CD4-positive, alpha-beta T cell treated with Interleukin-15 for 4 hours (primary cell): Measurements from ENCODE around the gene FBXL7.

ENCODE experiments used
- DNase-seq: peaks from one replicate; pipeline ENCODE4 v3.0.0-alpha.2; 2020; ENCODE audit warnings: low spot score

FBXL7 gene

GRCh38 chr5:15545082-15545481 lies 45.1 kb downstream of the FBXL7 start:
- DNase-seq, result no peak

DNA sequence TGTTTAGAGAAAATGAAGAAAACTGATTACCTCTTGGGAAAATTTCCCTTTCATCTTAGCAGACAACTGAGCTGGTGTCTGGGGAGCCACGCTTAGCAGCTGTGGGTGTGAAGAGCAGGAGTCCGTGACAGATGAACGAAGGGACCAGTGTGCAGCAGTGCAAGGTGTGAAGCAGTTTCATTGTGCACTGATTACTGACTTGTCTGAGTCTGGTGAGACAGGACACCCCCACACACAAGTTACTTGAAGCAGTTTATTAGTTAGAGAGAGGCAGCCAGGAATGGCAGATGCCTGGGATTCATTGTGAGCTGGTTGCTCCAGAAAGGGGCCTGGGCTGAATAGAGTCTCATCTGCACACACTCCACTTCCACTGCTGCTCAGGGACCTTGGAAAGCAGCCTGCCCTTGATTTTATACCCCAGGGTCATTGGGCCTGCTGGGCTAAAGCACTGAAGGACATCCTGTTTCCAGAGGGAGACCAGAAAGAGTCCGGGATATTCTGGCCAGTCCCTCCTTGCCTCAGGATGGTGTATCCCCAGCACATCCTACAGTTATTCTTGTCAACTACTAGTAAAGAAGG lies 47.4 kb downstream of the FBXL7 start:
- no peak for DNase-seq

DNA sequence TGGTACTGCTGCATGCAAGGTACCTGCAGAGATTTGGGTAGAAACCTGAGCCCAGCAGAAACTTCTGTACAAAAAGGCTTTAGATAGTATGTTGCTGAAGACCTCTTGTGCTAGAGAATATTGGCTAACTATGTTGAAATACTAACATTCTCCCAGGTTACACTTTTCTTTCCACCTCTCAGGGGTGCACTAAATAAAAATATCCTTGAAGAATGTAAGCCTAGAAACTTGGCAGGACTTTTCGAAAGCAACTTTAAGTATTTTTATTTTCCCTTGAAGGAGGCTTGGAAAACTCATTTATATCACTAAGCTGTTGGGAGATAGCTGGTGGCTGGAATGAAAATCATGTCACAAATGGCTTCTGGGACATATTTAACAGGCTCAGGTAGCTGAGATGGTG lies 50.0 kb downstream of the FBXL7 start:
- no peak for DNase-seq

GRCh38 chr5:15550502-15551112 lies 50.6 kb downstream of the FBXL7 start:
- DNase-seq, result no peak

DNA sequence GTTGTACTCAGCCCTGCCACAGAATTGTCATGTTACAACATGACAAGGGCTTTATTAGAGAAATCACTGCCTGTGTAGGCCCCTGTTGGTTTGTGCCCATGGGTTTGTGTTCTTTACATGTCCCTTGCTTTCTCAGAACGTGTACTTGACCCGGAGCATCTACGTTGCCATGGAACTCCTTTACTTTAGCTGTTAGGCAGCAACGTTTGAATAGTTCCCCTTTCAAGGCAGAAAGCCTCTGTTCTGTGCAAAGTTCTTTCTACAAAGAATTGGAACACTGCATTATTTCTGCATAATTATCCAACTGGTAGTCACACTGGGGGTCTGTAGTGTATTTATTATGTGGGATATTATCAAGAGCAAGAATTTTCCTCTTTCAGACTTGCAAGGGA lies 51.1 kb downstream of the FBXL7 start:
- DNase-seq, result no peak

GRCh38 chr5:15554542-15554941 lies 54.6 kb downstream of the FBXL7 start:
- no peak for DNase-seq

GRCh38 chr5:15555176-15555575 lies 55.2 kb downstream of the FBXL7 start:
- DNase-seq, result no peak

DNA sequence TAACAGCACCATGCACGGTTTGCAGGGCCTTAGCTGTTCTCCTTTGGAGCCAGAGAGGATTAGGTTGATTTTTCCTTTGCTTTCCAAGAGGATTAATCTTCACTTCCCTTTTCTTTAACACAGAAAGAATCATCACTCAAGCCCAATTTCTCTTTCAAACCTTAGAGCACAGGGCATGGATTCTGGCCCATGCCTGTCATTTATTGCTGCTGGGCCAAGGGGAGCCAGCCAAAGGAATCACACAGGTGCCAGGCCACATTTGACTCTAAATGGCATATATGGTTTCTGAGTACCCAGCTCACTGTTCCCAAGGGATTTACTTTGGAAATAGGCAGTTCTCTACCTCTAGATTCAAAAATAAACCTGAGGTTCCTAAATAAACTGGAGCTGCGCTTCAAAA lies 58.3 kb downstream of the FBXL7 start:
- DNase-seq, result no peak

DNA sequence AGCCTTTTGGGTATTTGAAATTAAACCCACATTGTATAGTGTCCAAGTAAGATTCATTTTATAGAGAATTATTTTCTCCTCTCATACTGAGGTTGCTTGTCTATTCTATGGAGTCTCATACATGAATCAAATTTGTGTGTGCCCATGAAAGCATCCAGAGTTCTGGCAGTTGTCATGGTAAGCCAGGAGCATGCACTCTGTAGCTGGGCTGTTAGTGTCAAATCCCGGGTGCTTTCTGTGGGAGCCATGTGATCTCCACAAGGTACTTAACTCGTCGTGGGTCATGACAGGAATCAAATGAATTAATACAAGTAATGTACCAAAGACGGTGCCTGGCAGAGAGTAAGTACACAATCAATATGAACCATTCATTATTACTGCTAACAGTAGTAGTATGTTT lies 58.7 kb downstream of the FBXL7 start:
- DNase-seq, result no peak

GRCh38 chr5:15560421-15560820 lies 60.4 kb downstream of the FBXL7 start:
- no peak for DNase-seq

DNA sequence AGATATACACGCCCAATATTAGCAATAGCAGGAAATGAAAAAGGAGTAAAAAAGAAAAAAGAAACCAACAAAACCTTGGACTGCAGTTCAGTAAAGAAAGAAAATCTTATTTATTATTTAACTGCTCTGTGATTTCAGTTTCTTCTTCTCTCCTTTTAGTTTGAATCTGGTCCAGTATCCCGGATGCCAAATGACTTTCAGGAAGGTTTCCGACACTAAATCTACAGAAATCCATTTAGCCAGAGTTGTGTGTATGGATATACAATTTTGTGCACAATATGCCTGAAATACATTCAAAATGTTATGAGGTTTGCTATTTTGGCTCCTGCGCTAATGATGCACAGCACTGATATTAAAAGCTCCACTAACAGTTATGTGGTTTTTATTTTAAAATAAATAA lies 64.5 kb downstream of the FBXL7 start:
- no peak for DNase-seq

DNA sequence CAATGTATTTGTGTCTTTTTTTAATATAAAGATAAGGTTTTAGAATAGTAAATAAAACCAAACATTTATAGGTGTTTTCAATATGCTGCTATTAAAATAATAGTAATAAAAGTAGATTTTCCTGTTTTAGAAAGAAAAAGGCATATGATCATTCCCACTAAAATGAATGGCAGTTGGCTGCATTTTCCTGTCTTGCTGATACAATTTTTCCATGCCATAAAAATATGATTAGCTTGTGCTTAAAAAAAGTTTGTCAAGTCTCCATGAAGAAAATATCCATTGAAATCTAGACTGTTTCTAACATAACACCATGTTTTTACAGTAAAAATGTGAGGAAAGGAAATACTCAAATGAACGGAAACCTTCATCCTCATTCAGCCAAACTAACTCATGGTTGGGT lies 65.0 kb downstream of the FBXL7 start:
- no peak for DNase-seq

DNA sequence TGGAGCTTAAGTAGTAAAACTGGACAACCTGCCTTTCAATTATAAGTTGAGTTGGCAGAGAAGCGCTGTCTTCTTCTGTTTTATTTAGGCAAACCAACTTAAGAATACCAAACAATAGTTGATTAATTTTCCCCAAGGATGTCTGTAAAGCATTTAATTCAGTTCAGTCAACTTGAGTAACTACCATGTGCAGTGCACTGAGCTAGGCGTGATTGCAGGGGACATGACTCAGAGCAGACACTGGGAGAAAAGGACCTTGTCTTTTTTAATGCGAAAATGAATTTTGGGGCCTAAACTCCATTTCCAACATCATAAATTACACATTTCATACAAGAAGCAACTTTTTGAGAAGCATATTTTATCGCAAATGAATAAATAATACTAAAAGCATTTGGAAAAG lies 66.3 kb downstream of the FBXL7 start:
- DNase-seq, result no peak

DNA sequence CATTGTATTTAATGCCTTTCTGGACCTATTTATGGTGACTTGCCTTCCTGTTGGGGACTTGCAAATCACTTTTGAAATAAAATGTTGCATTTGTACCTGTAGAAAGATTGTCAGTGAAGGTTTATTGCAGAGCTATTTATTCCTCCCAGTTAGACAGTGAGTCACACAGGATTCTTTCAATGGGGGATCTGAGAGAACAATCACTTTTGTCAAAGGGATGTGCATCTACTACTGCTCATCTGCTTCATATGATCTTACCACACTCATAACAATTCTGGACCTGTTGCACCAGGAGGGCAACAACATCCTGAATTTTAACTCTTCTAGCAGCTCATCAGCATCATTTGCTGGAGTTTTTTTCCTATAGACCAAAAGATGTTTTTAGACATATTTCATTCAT lies 66.8 kb downstream of the FBXL7 start:
- no peak for DNase-seq

GRCh38 chr5:15570491-15570890 lies 70.5 kb downstream of the FBXL7 start:
- no peak for DNase-seq

DNA sequence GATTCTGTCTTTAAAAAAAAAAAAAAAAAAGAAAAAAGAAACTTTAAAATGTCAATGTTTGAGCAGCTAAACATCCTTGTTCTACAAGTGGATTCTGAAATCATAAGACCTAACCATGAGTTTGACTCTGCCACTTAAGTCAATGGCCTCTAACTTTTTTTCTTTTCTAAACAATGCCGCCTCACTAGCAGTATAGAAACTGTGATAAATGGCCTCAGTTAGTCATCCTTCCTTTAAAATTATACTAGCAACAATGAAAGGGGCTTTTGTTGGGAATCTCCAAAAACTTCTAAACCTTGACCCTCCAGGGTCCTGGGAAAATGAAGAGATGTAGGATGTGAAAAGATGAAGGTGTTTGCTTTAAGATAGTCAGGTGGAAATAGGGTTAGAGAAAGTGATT lies 71.1 kb downstream of the FBXL7 start:
- no peak for DNase-seq

DNA sequence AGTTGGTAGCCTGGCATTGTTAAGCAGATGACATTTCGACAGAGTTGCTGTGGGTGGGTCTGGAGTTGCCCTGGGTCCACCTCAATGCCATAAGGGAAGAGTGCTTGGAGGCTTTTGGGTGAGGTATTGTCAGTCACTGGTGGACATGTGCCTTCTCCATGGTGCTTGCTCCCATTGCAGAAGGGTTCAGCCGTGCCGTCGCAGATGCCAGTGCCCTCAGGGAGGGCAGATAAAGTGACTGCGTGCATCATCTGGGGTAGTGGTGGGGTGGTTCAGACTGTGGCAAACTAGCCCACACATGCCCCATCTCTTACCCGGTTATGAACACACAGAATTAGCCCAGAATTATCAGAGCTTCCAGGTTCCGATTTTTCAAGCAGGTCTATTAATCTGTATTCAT lies 71.6 kb downstream of the FBXL7 start:
- DNase-seq, result no peak

DNA sequence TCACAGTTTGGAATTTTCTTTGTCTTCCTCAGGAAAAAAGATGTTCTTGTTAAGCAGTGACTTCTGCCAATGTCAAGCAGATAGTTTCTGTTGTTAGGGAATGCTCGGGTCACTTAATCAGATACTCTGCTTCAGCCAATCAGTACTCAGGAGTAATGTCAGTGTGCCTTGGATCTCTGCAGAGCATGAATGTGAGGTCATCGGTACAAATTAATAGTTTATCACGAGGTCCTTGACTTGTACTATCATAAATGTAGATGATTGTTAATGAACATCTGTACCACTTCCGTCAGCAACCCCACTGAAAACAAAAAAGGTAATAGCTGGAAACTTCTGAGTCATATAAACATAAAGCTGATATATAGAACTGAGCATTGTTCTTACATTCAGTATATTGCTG lies 73.6 kb downstream of the FBXL7 start:
- DNase-seq, result no peak

DNA sequence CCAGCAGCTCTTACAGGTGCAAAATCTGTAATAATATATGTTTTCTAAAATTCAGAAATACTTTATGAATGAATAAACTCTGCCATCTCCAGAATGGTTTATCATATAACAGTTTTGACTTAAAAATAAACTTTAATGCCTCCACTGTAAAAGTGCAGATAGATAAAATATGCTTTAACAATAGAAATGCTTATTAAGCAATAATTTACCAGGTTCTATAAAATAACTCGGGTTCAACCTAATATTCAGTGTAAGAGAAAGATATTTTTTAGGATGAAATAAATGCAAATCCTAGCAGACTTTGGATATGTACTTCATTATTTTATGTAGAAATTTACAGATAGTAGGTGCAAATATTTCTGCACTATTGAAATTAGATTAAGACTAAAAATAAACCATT lies 74.1 kb downstream of the FBXL7 start:
- no peak for DNase-seq

DNA sequence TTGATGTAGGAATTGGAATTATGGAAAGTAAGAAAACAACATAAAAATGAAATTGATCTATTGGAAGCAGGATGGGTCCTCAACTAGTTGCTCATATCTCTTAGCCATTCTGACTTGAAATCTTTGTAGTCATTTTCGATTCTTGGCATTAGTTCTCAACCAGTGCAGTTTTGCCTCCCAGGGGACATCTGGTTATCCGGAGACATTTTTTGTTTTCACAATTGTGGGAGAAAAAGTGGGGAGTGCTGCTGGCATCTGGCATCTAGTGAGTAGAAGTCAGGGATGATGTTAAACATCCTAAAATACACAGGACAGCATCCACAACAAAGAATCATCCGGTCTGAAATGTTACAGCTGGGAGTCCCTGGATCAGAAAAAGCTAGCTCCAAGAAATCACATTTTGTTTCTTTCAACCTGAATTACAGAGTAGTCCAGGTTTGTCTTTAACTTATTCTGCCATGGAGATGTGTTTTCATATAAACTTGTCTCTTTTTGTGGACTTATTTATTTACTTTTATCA lies 74.9 kb downstream of the FBXL7 start:
- no peak for DNase-seq

GRCh38 chr5:15575666-15576065 lies 75.7 kb downstream of the FBXL7 start:
- DNase-seq, result no peak

DNA sequence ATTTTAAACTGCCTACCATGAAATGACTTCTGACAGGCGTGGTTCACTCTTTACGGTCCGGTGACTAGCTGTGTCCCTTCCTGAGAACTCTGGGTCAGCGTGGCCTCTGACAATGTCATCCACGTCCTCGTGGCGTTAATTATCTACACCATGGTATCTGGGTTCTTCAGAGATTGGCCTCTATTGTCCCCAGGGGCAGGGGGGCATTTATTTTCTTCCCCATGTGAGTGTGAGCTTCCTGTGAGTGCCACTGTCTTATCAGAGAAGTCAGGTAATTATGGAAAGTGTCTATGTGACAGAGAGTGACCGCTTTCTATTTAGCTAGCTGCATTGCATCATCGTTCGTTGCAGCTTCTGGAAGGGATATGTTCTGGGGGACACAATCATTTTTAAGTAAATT lies 77.2 kb downstream of the FBXL7 start:
- no peak for DNase-seq

DNA sequence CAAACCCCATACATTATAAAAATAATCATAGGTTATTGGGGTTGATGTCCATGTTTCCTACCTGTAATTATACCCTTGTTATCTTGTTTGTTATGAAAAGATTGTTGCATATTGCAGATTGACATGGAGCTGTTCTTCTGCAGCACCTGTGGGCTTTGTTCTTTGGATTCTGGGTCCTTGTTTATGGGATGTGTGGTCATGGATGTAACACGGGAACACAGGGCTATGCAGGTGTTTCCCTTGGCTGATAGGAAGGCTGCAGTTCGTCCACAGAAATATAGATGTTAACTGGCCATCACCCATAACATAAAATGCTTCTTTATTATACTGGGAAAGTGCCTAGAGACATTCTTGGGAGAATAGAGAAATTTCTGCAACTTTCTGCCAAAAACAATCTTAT lies 77.9 kb downstream of the FBXL7 start:
- DNase-seq, result no peak
